ENCODE results near the gene NUP88.
A peak's percentile ranks its signal among the peaks of the same experiment; 100 is the strongest.

Gene NUP88

GRCh38 chr17:5416901-5417300 is 2.6 kb downstream of the NUP88 start:
- DNase-seq (ENCODE audit: extremely low read depth, low read depth), result no peak
- TF ChIP-seq CTCF (IDR thresholded peaks at IDR 0.05; ENCODE audit: low read depth, low read length), result no peak

- DNase-seq (ENCODE audit: extremely low read depth, low read depth), result peak; percentile 74
- TF ChIP-seq CTCF (IDR thresholded peaks at IDR 0.05; ENCODE audit: low read depth, low read length), result no peak
Measured at GRCh38 chr17:5413682-5414081, 5.8 kb downstream of the NUP88 start.

- no peak for TF ChIP-seq CTCF (IDR thresholded peaks at IDR 0.05; ENCODE audit: low read depth, low read length)
- no peak for DNase-seq (ENCODE audit: extremely low read depth, low read depth)
Measured at GRCh38 chr17:5410594-5411272, 8.7 kb downstream of the NUP88 start.

- TF ChIP-seq CTCF (IDR thresholded peaks at IDR 0.05; ENCODE audit: low read depth, low read length), result no peak
- no peak for DNase-seq (ENCODE audit: extremely low read depth, low read depth)
Measured at GRCh38 chr17:5408186-5408585, 11.3 kb downstream of the NUP88 start.

- no peak for TF ChIP-seq CTCF (IDR thresholded peaks at IDR 0.05; ENCODE audit: low read depth, low read length)
- no peak for DNase-seq (ENCODE audit: extremely low read depth, low read depth)
Measured at GRCh38 chr17:5405400-5405799, 14.1 kb downstream of the NUP88 start.

GRCh38 chr17:5399767-5400166 is 19.7 kb downstream of the NUP88 start:
- DNase-seq (ENCODE audit: extremely low read depth, low read depth), result no peak
- no peak for TF ChIP-seq CTCF (IDR thresholded peaks at IDR 0.05; ENCODE audit: low read depth, low read length)

GRCh38 chr17:5396612-5397011 is 22.9 kb downstream of the NUP88 start:
- TF ChIP-seq CTCF (IDR thresholded peaks at IDR 0.05; ENCODE audit: low read depth, low read length), result no peak
- no peak for DNase-seq (ENCODE audit: extremely low read depth, low read depth)
